ENCODE data around the gene CADPS2. TPM values are rescaled to one million over a fixed set of nuclear protein-coding genes. Genes with fewer than 3 reads are reported as not detected.

Gene CADPS2
- total RNA-seq, 2 experiments from 2014 or later: not detected

- no peak overlapping the region for H3K27ac Mint-ChIP-seq
- H3K27me3 Mint-ChIP-seq: no peaks in the 10 kb centered on the region
- no peak for DNase-seq
- no peaks in the 10 kb centered on the region for H3K4me1 Mint-ChIP-seq
- ATAC-seq (ENCODE audit: low read depth): no peak
- H3K4me3 Mint-ChIP-seq: no peak overlapping the region
- no peaks in the 10 kb centered on the region for H3K36me3 Mint-ChIP-seq
- POLR2A ChIA-PET: no interaction called here
- H3K9me3 Mint-ChIP-seq: no peaks in the 10 kb centered on the region
These were observed 96.1 kb downstream of the CADPS2 start for GRCh38 chr7:122790132-122790531.

- POLR2A ChIA-PET: no interaction called here
- no peaks in the 10 kb centered on the region for H3K36me3 Mint-ChIP-seq
- no peak overlapping the region for H3K4me3 Mint-ChIP-seq
- no peak for ATAC-seq (ENCODE audit: low read depth)
- H3K9me3 Mint-ChIP-seq: no peaks in the 10 kb centered on the region
- no peaks in the 10 kb centered on the region for H3K27me3 Mint-ChIP-seq
- H3K27ac Mint-ChIP-seq: no peak overlapping the region
- no peaks in the 10 kb centered on the region for H3K4me1 Mint-ChIP-seq
- DNase-seq: no peak
These were observed 97.1 kb downstream of the CADPS2 start for GRCh38 chr7:122789156-122789555.

- POLR2A ChIA-PET: no interaction called here
- Mint-ChIP-seq H3K36me3 (no peaks in the 10 kb centered on the region), H3K27me3 (no peaks in the 10 kb centered on the region), H3K9me3 (peaks cover 2% of the 10 kb centered on the region), H3K4me3 (no peak overlapping the region), H3K4me1 (no peaks in the 10 kb centered on the region), H3K27ac (no peak overlapping the region)
- ATAC-seq (ENCODE audit: low read depth) (no peak), DNase-seq (no peak)
These were observed 115.4 kb downstream of the CADPS2 start for GRCh38 chr7:122770686-122771335.

GRCh38 chr7:122768827-122769226 is 117.4 kb downstream of the CADPS2 start:
- ATAC-seq (ENCODE audit: low read depth): no peak
- Mint-ChIP-seq H3K4me3 (no peak overlapping the region), H3K36me3 (no peaks in the 10 kb centered on the region), H3K4me1 (no peaks in the 10 kb centered on the region), H3K27me3 (no peaks in the 10 kb centered on the region), H3K9me3 (peaks cover 2% of the 10 kb centered on the region), H3K27ac (no peak overlapping the region)
- POLR2A ChIA-PET: no interaction called here
- DNase-seq: no peak

GRCh38 chr7:122767339-122767738 is 118.9 kb downstream of the CADPS2 start:
- ATAC-seq (ENCODE audit: low read depth) (no peak), DNase-seq (no peak)
- Mint-ChIP-seq H3K9me3 (peaks cover 2% of the 10 kb centered on the region), H3K36me3 (no peaks in the 10 kb centered on the region), H3K4me3 (no peak overlapping the region), H3K27ac (no peak overlapping the region), H3K4me1 (no peaks in the 10 kb centered on the region), H3K27me3 (no peaks in the 10 kb centered on the region)
- POLR2A ChIA-PET: no interaction called here

- POLR2A ChIA-PET: no interaction called here
- no peak overlapping the region for H3K27ac Mint-ChIP-seq
- H3K4me1 Mint-ChIP-seq: no peaks in the 10 kb centered on the region
- H3K9me3 Mint-ChIP-seq: peaks cover 2% of the 10 kb centered on the region
- no peaks in the 10 kb centered on the region for H3K27me3 Mint-ChIP-seq
- DNase-seq (no peak), ATAC-seq (ENCODE audit: low read depth) (no peak)
- H3K4me3 Mint-ChIP-seq: no peak overlapping the region
- H3K36me3 Mint-ChIP-seq: no peaks in the 10 kb centered on the region
These were observed 119.7 kb downstream of the CADPS2 start for GRCh38 chr7:122766593-122766992.

GRCh38 chr7:122764902-122765301 is 121.4 kb downstream of the CADPS2 start:
- DNase-seq (no peak), ATAC-seq (ENCODE audit: low read depth) (no peak)
- Mint-ChIP-seq H3K4me3 (no peak overlapping the region), H3K27ac (no peak overlapping the region), H3K4me1 (no peaks in the 10 kb centered on the region), H3K9me3 (peaks cover 2% of the 10 kb centered on the region), H3K27me3 (no peaks in the 10 kb centered on the region), H3K36me3 (no peaks in the 10 kb centered on the region)
- POLR2A ChIA-PET: no interaction called here

GRCh38 chr7:122764020-122764419 is 122.2 kb downstream of the CADPS2 start:
- Mint-ChIP-seq H3K9me3 (no peaks in the 10 kb centered on the region), H3K36me3 (no peaks in the 10 kb centered on the region), H3K27me3 (no peaks in the 10 kb centered on the region), H3K4me3 (no peak overlapping the region), H3K27ac (no peak overlapping the region), H3K4me1 (no peaks in the 10 kb centered on the region)
- ATAC-seq (ENCODE audit: low read depth) (no peak), DNase-seq (no peak)
- POLR2A ChIA-PET: no interaction called here

- ATAC-seq (ENCODE audit: low read depth): no peak
- no peaks in the 10 kb centered on the region for H3K4me1 Mint-ChIP-seq
- POLR2A ChIA-PET: no interaction called here
- H3K27ac Mint-ChIP-seq: no peak overlapping the region
- H3K9me3 Mint-ChIP-seq: no peaks in the 10 kb centered on the region
- no peaks in the 10 kb centered on the region for H3K36me3 Mint-ChIP-seq
- H3K27me3 Mint-ChIP-seq: no peaks in the 10 kb centered on the region
- DNase-seq: no peak
- H3K4me3 Mint-ChIP-seq: no peak overlapping the region
These were observed 124.2 kb downstream of the CADPS2 start for GRCh38 chr7:122762071-122762470.

GRCh38 chr7:122758501-122758900 is 127.8 kb downstream of the CADPS2 start:
- no peak for ATAC-seq (ENCODE audit: low read depth)
- POLR2A ChIA-PET: no interaction called here
- DNase-seq: no peak
- Mint-ChIP-seq H3K4me1 (no peaks in the 10 kb centered on the region), H3K27ac (no peak overlapping the region), H3K27me3 (no peaks in the 10 kb centered on the region), H3K9me3 (no peaks in the 10 kb centered on the region), H3K4me3 (no peak overlapping the region), H3K36me3 (no peaks in the 10 kb centered on the region)

GRCh38 chr7:122756860-122757259 is 129.4 kb downstream of the CADPS2 start:
- no peak for DNase-seq
- H3K27me3 Mint-ChIP-seq: no peaks in the 10 kb centered on the region
- H3K27ac Mint-ChIP-seq: no peak overlapping the region
- H3K9me3 Mint-ChIP-seq: no peaks in the 10 kb centered on the region
- no peak overlapping the region for H3K4me3 Mint-ChIP-seq
- POLR2A ChIA-PET: no interaction called here
- H3K4me1 Mint-ChIP-seq: no peaks in the 10 kb centered on the region
- ATAC-seq (ENCODE audit: low read depth): no peak
- H3K36me3 Mint-ChIP-seq: no peaks in the 10 kb centered on the region

- H3K4me1 Mint-ChIP-seq: no peaks in the 10 kb centered on the region
- no peak for DNase-seq
- no peak overlapping the region for H3K4me3 Mint-ChIP-seq
- H3K36me3 Mint-ChIP-seq: no peaks in the 10 kb centered on the region
- H3K27ac Mint-ChIP-seq: no peak overlapping the region
- no peak for ATAC-seq (ENCODE audit: low read depth)
- POLR2A ChIA-PET: no interaction called here
- no peaks in the 10 kb centered on the region for H3K9me3 Mint-ChIP-seq
- H3K27me3 Mint-ChIP-seq: no peaks in the 10 kb centered on the region
These were observed 130.6 kb downstream of the CADPS2 start for GRCh38 chr7:122755696-122756095.

- H3K36me3 Mint-ChIP-seq: no peaks in the 10 kb centered on the region
- ATAC-seq (ENCODE audit: low read depth) (no peak), DNase-seq (no peak)
- no peaks in the 10 kb centered on the region for H3K4me1 Mint-ChIP-seq
- no peaks in the 10 kb centered on the region for H3K9me3 Mint-ChIP-seq
- H3K27me3 Mint-ChIP-seq: no peaks in the 10 kb centered on the region
- no peak overlapping the region for H3K27ac Mint-ChIP-seq
- POLR2A ChIA-PET: no interaction called here
- H3K4me3 Mint-ChIP-seq: no peak overlapping the region
These were observed 133.7 kb downstream of the CADPS2 start for GRCh38 chr7:122752583-122752982.

- Mint-ChIP-seq H3K36me3 (no peaks in the 10 kb centered on the region), H3K4me1 (no peaks in the 10 kb centered on the region), H3K9me3 (no peaks in the 10 kb centered on the region), H3K27ac (no peak overlapping the region), H3K27me3 (no peaks in the 10 kb centered on the region), H3K4me3 (no peak overlapping the region)
- POLR2A ChIA-PET: no interaction called here
- no peak for ATAC-seq (ENCODE audit: low read depth)
- DNase-seq: no peak
These were observed 135.9 kb downstream of the CADPS2 start for GRCh38 chr7:122750389-122750788.

- no peaks in the 10 kb centered on the region for H3K9me3 Mint-ChIP-seq
- POLR2A ChIA-PET: no interaction called here
- no peak overlapping the region for H3K4me3 Mint-ChIP-seq
- no peaks in the 10 kb centered on the region for H3K4me1 Mint-ChIP-seq
- H3K36me3 Mint-ChIP-seq: no peaks in the 10 kb centered on the region
- no peak overlapping the region for H3K27ac Mint-ChIP-seq
- no peaks in the 10 kb centered on the region for H3K27me3 Mint-ChIP-seq
- ATAC-seq (ENCODE audit: low read depth) (no peak), DNase-seq (no peak)
These were observed 138.1 kb downstream of the CADPS2 start for GRCh38 chr7:122748195-122748594.
